GM23338 (cell line): ENCODE data around the gene ERCC3. TPM values are rescaled to one million over a fixed set of nuclear protein-coding genes. Genes with fewer than 3 reads are reported as not detected.

Source experiments
- ATAC-seq: fragments of 200-7000 bp; cut with Tn5 transposase; 3 replicates; pipeline ENCODE4 v1.9.1; 2020
- DNase-seq: peaks from one replicate; pipeline ENCODE4 v3.0.0-alpha.2; 2015; ENCODE audit warnings: low spot score
- H2AFZ ChIP-seq: fragments of 200-600 bp; sonication (generic); 2 replicates; pipeline ENCODE4 v1.8.0; 2016; ENCODE audit warnings: antibody characterized with exemption, mild to moderate bottlenecking, moderate library complexity
- H3F3A ChIP-seq: fragments of 200-600 bp; sonication (generic); replicated peaks from 2 replicates; pipeline ENCODE4 v1.8.0; 2017; ENCODE audit warnings: antibody characterized with exemption, mixed run types, low read depth
- H3K27ac ChIP-seq: fragments of 200-600 bp; sonication (generic); 2 replicates; pipeline ENCODE4 v1.6.1; 2016; ENCODE audit warnings: low read depth
- H3K27me3 ChIP-seq: fragments of 200-600 bp; sonication (generic); 2 replicates; pipeline ENCODE4 v1.8.0; 2016; ENCODE audit warnings: mild to moderate bottlenecking, mixed run types, moderate library complexity; ENCODE audit not compliant: insufficient read depth
- H3K36me3 ChIP-seq: fragments of 200-600 bp; sonication (generic); 2 replicates; pipeline ENCODE4 v1.8.0; 2016; ENCODE audit warnings: mild to moderate bottlenecking; ENCODE audit not compliant: insufficient read depth
- H3K4me1 ChIP-seq: fragments of 200-600 bp; sonication (generic); 2 replicates; pipeline ENCODE4 v1.8.0; 2016; ENCODE audit warnings: mild to moderate bottlenecking, moderate library complexity; ENCODE audit not compliant: insufficient read depth
- H3K4me2 ChIP-seq: fragments of 200-600 bp; sonication (generic); 2 replicates; pipeline ENCODE4 v1.7.1; 2017; ENCODE audit warnings: mixed run types
- H3K4me3 ChIP-seq: fragments of 200-600 bp; sonication (generic); 2 replicates; pipeline ENCODE4 v1.6.1; 2016; ENCODE audit warnings: mixed run types
- H3K79me2 ChIP-seq: fragments of 200-600 bp; sonication (generic); replicated peaks from 2 replicates; pipeline ENCODE4 v1.8.0; 2017; ENCODE audit warnings: mild to moderate bottlenecking; ENCODE audit not compliant: insufficient read depth
- H3K9me2 ChIP-seq: fragments of 200-600 bp; sonication (generic); 2 replicates; pipeline ENCODE4 v1.8.0; 2017; ENCODE audit not compliant: insufficient read depth
- H4K20me1 ChIP-seq: fragments of 200-600 bp; sonication (generic); replicated peaks from 2 replicates; pipeline ENCODE4 v1.8.0; 2017; ENCODE audit warnings: mild to moderate bottlenecking; ENCODE audit not compliant: insufficient read depth
- H3K27ac Mint-ChIP-seq: 2 replicates; pipeline ENCODE4 v1.8.0; 2020; ENCODE audit warnings: inconsistent platforms, mild to moderate bottlenecking, moderate library complexity, mixed read lengths
- H3K27me3 Mint-ChIP-seq: 3 replicates; pipeline ENCODE4 v1.8.0; 2022; ENCODE audit warnings: low read depth, mild to moderate bottlenecking, moderate library complexity, mixed read lengths, inconsistent platforms; ENCODE audit not compliant: insufficient read depth, poor library complexity
- H3K36me3 Mint-ChIP-seq: 3 replicates; pipeline ENCODE4 v1.8.0; 2021; ENCODE audit warnings: low read depth, mild to moderate bottlenecking, inconsistent platforms, moderate library complexity, mixed read lengths
- H3K4me1 Mint-ChIP-seq: 3 replicates; pipeline ENCODE4 v1.8.0; 2020; ENCODE audit warnings: mild to moderate bottlenecking, inconsistent platforms, mixed read lengths
- H3K4me3 Mint-ChIP-seq: 3 replicates; pipeline ENCODE4 v1.8.0; 2021; ENCODE audit warnings: moderate library complexity, mild to moderate bottlenecking, inconsistent platforms, mixed read lengths
- H3K9me3 Mint-ChIP-seq: 3 replicates; pipeline ENCODE4 v1.8.0; 2020; ENCODE audit warnings: moderate library complexity, mild to moderate bottlenecking, inconsistent platforms, mixed read lengths
- EZH2phosphoT487 ChIP-seq: fragments of 200-600 bp; sonication (generic); IDR thresholded peaks from one replicate; pipeline ENCODE4 v1.8.1; 2018; ENCODE audit warnings: antibody characterized with exemption; ENCODE audit not compliant: unreplicated experiment
- POLR2AphosphoS5 ChIP-seq: IDR thresholded peaks from 2 replicates; pipeline ENCODE4 v1.6.1; 2016; ENCODE audit warnings: antibody characterized with exemption, low read depth
- ZNF331 ChIP-seq: fragments of 250-450 bp; sonication (Bioruptor Pico); IDR thresholded peaks from 2 replicates; pipeline ENCODE4 v1.5.0; 2020; ENCODE audit warnings: low read depth, mild to moderate bottlenecking, moderate library complexity
- polyA plus RNA-seq: library from polyadenylated mRNA; unstranded; fragments of >200 nt; fragmentation: Nextera tagmentation; extraction: Ambion mirVana; gene quantifications from 2 replicates; pipeline ENCODE4 v1.2.1, GENCODE V29; 2016
- total RNA-seq: library from RNA; depleted of rRNA; stranded (reverse); fragments of >200 nt; shearing (Covaris generic); gene quantifications from 2 replicates; pipeline ENCODE4 v1.2.3, GENCODE V29; 2014
- TF ChIP-seq, protein P1 (sequence below): fragments of 250-450 bp; sonication (Bioruptor Pico); IDR thresholded peaks from 2 replicates; pipeline ENCODE4 v1.5.0; 2020; ENCODE audit warnings: mild to moderate bottlenecking, moderate library complexity
- TF ChIP-seq, protein P2 (sequence below): IDR thresholded peaks from one replicate; pipeline ENCODE4 v1.6.1; 2018; ENCODE audit warnings: antibody characterized with exemption; ENCODE audit not compliant: unreplicated experiment

ERCC3 gene
- total and polyA plus RNA-seq, 2 experiments from 2014 or later, result 35.1 to 62.7 TPM

DNA sequence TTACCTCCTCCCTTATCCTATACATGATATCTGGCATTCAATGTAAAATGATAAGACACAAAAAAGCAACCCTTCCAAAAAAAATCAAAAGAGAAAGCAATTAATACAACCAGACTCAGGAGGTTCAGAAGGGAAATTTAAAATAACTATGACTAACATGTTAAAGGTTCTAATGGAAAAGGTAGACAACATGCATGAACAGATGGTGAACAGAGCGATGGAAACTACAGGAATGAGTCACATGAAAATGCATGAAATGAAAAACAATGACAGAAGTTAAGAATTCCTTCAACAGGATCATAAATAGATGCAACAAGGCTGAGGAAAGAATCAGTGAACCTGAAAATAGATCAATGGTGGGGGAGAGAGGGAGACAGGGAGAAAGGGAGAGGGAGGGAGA is 26.1 kb upstream of the ERCC3 start (continued):
- TF ChIP-seq, protein P1, sequence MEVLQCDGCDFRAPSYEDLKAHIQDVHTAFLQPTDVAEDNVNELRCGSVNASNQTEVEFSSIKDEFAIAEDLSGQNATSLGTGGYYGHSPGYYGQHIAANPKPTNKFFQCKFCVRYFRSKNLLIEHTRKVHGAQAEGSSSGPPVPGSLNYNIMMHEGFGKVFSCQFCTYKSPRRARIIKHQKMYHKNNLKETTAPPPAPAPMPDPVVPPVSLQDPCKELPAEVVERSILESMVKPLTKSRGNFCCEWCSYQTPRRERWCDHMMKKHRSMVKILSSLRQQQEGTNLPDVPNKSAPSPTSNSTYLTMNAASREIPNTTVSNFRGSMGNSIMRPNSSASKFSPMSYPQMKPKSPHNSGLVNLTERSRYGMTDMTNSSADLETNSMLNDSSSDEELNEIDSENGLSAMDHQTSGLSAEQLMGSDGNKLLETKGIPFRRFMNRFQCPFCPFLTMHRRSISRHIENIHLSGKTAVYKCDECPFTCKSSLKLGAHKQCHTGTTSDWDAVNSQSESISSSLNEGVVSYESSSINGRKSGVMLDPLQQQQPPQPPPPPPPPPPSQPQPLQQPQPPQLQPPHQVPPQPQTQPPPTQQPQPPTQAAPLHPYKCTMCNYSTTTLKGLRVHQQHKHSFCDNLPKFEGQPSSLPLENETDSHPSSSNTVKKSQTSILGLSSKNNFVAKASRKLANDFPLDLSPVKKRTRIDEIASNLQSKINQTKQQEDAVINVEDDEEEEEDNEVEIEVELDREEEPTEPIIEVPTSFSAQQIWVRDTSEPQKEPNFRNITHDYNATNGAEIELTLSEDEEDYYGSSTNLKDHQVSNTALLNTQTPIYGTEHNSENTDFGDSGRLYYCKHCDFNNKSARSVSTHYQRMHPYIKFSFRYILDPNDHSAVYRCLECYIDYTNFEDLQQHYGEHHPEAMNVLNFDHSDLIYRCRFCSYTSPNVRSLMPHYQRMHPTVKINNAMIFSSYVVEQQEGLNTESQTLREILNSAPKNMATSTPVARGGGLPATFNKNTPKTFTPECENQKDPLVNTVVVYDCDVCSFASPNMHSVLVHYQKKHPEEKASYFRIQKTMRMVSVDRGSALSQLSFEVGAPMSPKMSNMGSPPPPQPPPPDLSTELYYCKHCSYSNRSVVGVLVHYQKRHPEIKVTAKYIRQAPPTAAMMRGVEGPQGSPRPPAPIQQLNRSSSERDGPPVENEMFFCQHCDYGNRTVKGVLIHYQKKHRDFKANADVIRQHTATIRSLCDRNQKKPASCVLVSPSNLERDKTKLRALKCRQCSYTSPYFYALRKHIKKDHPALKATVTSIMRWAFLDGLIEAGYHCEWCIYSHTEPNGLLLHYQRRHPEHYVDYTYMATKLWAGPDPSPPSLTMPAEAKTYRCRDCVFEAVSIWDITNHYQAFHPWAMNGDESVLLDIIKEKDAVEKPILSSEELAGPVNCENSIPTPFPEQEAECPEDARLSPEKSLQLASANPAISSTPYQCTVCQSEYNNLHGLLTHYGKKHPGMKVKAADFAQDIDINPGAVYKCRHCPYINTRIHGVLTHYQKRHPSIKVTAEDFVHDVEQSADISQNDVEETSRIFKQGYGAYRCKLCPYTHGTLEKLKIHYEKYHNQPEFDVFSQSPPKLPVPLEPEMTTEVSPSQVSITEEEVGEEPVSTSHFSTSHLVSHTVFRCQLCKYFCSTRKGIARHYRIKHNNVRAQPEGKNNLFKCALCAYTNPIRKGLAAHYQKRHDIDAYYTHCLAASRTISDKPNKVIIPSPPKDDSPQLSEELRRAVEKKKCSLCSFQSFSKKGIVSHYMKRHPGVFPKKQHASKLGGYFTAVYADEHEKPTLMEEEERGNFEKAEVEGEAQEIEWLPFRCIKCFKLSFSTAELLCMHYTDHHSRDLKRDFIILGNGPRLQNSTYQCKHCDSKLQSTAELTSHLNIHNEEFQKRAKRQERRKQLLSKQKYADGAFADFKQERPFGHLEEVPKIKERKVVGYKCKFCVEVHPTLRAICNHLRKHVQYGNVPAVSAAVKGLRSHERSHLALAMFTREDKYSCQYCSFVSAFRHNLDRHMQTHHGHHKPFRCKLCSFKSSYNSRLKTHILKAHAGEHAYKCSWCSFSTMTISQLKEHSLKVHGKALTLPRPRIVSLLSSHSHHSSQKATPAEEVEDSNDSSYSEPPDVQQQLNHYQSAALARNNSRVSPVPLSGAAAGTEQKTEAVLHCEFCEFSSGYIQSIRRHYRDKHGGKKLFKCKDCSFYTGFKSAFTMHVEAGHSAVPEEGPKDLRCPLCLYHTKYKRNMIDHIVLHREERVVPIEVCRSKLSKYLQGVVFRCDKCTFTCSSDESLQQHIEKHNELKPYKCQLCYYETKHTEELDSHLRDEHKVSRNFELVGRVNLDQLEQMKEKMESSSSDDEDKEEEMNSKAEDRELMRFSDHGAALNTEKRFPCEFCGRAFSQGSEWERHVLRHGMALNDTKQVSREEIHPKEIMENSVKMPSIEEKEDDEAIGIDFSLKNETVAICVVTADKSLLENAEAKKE (CRISPR knock-in tag), result no peak
- no peak for TF ChIP-seq POLR2AphosphoS5

DNA sequence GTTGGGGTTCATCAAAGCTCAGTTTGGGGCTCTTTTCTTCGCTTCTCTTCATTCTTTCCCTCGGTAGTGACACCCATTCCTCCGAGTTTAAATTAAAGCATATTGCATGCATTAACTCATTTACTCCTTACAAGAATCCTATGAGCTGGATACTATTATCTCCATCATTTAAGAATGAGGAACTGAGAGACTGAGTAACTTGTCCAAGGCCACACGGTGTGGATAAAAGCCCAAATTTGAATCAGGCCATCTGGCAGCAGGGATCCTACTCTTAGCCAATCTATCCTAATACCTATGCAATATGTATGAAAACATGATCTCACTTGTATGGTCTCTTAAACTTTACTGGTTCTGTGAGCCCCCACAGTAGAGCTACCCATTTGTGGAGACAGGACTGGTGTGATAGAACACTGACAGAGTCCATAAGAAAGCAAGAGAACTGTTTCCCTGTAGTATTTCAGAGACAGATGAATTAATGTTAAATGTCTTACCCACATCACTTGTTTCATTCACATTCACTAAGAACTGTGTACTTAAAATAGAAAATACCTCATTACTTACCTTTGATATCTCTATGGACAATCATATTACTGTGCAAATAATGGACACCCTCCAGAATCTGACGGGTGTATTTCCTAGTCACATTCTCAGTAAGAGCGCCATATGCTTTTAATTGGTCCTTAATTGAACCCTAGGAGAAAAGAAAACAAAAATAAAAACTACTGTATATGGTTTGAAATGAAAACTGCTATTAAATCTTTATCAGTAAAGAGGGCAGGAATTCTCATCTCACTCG is 20.4 kb upstream of the ERCC3 start:
- Histone ChIP-seq H3K79me2 (no peaks in the 10 kb centered on the region), H3K4me1 (no peaks in the 10 kb centered on the region), H3K27me3 (no peaks in the 10 kb centered on the region), H3F3A (no peaks in the 10 kb centered on the region), H3K9me2 (no peaks in the 10 kb centered on the region), H3K4me2 (no peak overlapping the region), H4K20me1 (no peaks in the 10 kb centered on the region), H3K36me3 (peaks cover 4% of the 10 kb centered on the region; the same call in 1 of the 2 replicates), H3K4me3 (no peak overlapping the region), H2AFZ (no peak overlapping the region), H3K27ac (no peak overlapping the region)
- no peaks in the 10 kb centered on the region for H3K9me3 Mint-ChIP-seq
- ATAC-seq, result no peak
- DNase-seq, result no peak
- no peak overlapping the region for H3K27ac Mint-ChIP-seq
- TF ChIP-seq ZNF331 (CRISPR knock-in tag) (no peak), EZH2phosphoT487 (no peak)
- TF ChIP-seq, protein P2, sequence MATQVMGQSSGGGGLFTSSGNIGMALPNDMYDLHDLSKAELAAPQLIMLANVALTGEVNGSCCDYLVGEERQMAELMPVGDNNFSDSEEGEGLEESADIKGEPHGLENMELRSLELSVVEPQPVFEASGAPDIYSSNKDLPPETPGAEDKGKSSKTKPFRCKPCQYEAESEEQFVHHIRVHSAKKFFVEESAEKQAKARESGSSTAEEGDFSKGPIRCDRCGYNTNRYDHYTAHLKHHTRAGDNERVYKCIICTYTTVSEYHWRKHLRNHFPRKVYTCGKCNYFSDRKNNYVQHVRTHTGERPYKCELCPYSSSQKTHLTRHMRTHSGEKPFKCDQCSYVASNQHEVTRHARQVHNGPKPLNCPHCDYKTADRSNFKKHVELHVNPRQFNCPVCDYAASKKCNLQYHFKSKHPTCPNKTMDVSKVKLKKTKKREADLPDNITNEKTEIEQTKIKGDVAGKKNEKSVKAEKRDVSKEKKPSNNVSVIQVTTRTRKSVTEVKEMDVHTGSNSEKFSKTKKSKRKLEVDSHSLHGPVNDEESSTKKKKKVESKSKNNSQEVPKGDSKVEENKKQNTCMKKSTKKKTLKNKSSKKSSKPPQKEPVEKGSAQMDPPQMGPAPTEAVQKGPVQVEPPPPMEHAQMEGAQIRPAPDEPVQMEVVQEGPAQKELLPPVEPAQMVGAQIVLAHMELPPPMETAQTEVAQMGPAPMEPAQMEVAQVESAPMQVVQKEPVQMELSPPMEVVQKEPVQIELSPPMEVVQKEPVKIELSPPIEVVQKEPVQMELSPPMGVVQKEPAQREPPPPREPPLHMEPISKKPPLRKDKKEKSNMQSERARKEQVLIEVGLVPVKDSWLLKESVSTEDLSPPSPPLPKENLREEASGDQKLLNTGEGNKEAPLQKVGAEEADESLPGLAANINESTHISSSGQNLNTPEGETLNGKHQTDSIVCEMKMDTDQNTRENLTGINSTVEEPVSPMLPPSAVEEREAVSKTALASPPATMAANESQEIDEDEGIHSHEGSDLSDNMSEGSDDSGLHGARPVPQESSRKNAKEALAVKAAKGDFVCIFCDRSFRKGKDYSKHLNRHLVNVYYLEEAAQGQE, result no peak
- peaks cover 8% of the 10 kb centered on the region; the same call in 2 of the 3 replicates for H3K36me3 Mint-ChIP-seq
- H3K4me3 Mint-ChIP-seq, result no peak overlapping the region
- H3K4me1 Mint-ChIP-seq, result no peaks in the 10 kb centered on the region
- no peaks in the 10 kb centered on the region for H3K27me3 Mint-ChIP-seq
